ENCODE measurements around the gene TEP1. TPM values are rescaled to one million over a fixed set of nuclear protein-coding genes. Genes with fewer than 3 reads are reported as not detected.

Gene TEP1
- total RNA-seq, 4 donors from 2014 or later = 12.9 to 27.6 (median 20.5) TPM

DNA sequence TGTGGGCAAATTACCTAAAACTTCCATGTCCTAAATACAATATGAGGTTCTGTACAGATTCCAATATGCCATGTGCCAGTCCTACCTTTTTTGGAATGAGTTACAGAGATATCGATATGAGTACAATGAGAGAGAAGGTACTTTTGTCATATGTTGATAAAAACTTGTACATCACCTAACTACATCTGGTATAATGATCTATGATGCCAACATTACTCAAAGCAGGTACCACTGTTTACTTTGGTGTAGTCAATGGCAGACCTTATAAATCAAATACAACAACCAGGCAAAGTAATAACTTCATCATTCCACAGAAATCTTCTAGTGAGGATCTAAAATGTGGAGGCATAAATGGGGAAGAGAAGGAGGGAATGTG, 12.7 kb downstream of the TEP1 start:
- no peaks in the 10 kb centered on the region for H3K4me1 ChIP-seq
- TF ChIP-seq EP300 (IDR thresholded peaks at IDR 0.05) (no peak), POLR2AphosphoS5 (IDR thresholded peaks at IDR 0.05) (no peak), POLR2A (IDR thresholded peaks at IDR 0.05) (no peak)
- TF ChIP-seq, protein P1, sequence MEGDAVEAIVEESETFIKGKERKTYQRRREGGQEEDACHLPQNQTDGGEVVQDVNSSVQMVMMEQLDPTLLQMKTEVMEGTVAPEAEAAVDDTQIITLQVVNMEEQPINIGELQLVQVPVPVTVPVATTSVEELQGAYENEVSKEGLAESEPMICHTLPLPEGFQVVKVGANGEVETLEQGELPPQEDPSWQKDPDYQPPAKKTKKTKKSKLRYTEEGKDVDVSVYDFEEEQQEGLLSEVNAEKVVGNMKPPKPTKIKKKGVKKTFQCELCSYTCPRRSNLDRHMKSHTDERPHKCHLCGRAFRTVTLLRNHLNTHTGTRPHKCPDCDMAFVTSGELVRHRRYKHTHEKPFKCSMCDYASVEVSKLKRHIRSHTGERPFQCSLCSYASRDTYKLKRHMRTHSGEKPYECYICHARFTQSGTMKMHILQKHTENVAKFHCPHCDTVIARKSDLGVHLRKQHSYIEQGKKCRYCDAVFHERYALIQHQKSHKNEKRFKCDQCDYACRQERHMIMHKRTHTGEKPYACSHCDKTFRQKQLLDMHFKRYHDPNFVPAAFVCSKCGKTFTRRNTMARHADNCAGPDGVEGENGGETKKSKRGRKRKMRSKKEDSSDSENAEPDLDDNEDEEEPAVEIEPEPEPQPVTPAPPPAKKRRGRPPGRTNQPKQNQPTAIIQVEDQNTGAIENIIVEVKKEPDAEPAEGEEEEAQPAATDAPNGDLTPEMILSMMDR (IDR thresholded peaks at IDR 0.05) = no peak
- no peak overlapping the region for H3K27ac ChIP-seq
- H3K9me3 ChIP-seq = no peaks in the 10 kb centered on the region
- H3K4me3 ChIP-seq = no peak overlapping the region
- no peak for ATAC-seq
- H3K36me3 ChIP-seq = peaks cover 6 to 98% of the 10 kb centered on the region in 2 donors
- WGBS, 2 donors (ENCODE audit: low coverage in 1 of 2) = 100% methylated on average over 1 of the region's 1 CpG; no CpG with 5 or more reads in 1 of the 2 donors
- no peaks in the 10 kb centered on the region for H3K27me3 ChIP-seq

DNA sequence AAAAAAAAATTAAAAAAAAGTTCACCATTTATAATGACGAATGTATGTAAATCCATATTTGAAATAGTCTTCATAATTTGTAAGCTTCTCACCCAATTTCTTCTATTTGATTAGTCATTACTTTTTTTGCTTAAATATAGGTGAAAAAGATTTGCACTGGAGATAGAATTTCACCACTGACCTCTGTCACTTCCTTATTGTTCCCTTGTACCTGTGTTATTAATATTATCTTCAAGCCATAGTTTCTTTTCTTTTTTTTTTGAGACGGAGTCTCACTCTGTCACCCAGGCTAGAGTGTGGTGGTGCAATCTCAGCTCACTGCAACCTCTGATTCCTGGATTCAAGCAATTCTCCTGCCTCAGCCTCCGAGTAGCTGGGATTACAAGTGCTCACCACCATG, 15.8 kb downstream of the TEP1 start:
- Histone ChIP-seq H3K36me3 (peaks cover 6 to 98% of the 10 kb centered on the region in 2 donors), H3K27me3 (no peaks in the 10 kb centered on the region), H3K27ac (no peak overlapping the region), H3K4me1 (no peaks in the 10 kb centered on the region), H3K9me3 (no peaks in the 10 kb centered on the region), H3K4me3 (no peak overlapping the region)
- ATAC-seq = no peak
- TF ChIP-seq POLR2AphosphoS5 (IDR thresholded peaks at IDR 0.05) (no peak), EP300 (IDR thresholded peaks at IDR 0.05) (no peak), POLR2A (IDR thresholded peaks at IDR 0.05) (no peak)
- TF ChIP-seq, protein P1 (IDR thresholded peaks at IDR 0.05) = no peak
- WGBS, 2 donors (ENCODE audit: low coverage in 1 of 2) = 79 to 90% methylated on average over 1 to 3 of the region's 3 CpGs

DNA sequence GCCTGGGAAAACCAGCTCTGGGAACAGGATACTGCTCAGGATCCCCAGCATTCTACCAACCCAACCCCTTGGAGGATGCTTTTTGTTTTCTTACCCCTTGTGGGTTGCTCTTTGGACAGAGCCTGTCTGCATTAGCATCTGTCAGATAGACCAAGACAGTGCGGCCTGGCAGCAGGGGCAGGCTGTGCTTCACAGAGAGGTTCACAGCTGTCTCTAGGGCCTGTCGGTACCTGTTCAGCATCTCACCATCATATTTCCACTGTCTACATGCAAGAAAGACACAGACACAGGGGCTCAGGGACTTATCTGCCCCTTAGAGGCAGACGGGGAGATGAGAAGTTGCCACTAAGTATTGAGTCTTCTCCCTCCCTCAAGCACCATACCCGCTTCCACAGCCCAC, 21.8 kb downstream of the TEP1 start:
- no peak for ATAC-seq
- Histone ChIP-seq H3K9me3 (no peaks in the 10 kb centered on the region), H3K27ac (no peak overlapping the region), H3K27me3 (no peaks in the 10 kb centered on the region), H3K4me3 (no peak overlapping the region), H3K36me3 (peaks cover 0 to 100% of the 10 kb centered on the region in 2 donors), H3K4me1 (no peaks in the 10 kb centered on the region)
- TF ChIP-seq POLR2A (IDR thresholded peaks at IDR 0.05) = no peak
- TF ChIP-seq EP300 (IDR thresholded peaks at IDR 0.05) = no peak
- TF ChIP-seq, protein P1 (IDR thresholded peaks at IDR 0.05) = no peak
- no peak for TF ChIP-seq POLR2AphosphoS5 (IDR thresholded peaks at IDR 0.05)
- WGBS, 2 donors (ENCODE audit: low coverage in 1 of 2) = 90 to 93% methylated on average over 2 of the region's 4 CpGs

DNA sequence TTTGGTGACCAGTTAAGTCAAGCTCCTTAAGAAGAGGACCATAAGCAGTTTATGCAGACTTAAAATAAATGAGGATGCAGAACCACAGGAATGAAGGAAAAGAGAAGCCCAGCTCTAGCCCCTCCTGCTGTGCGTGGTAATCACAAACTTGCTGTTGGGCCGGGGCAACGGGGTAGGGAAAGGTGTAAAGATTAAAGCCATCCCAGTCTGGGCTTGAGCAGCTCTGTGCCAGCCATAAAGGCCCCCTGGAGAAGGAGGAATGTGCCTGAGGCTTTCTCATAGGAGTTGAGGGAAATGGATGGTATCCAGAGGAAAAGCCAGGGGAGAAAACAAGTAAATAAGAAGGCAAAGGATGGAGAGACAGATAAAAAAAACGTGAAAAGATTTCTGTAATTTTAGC, 25.1 kb downstream of the TEP1 start:
- Histone ChIP-seq H3K27ac (no peak overlapping the region), H3K9me3 (no peaks in the 10 kb centered on the region), H3K4me1 (no peaks in the 10 kb centered on the region), H3K4me3 (no peak overlapping the region), H3K27me3 (no peaks in the 10 kb centered on the region), H3K36me3 (peaks cover 0 to 100% of the 10 kb centered on the region in 2 donors)
- no peak for ATAC-seq
- TF ChIP-seq EP300 (IDR thresholded peaks at IDR 0.05) = no peak
- TF ChIP-seq, protein P1 (IDR thresholded peaks at IDR 0.05) = no peak
- TF ChIP-seq POLR2AphosphoS5 (IDR thresholded peaks at IDR 0.05) = no peak
- no peak for TF ChIP-seq POLR2A (IDR thresholded peaks at IDR 0.05)
- 57 to 59% methylated on average over 1 to 3 of the region's 4 CpGs for WGBS, 2 donors (ENCODE audit: low coverage in 1 of 2)

DNA sequence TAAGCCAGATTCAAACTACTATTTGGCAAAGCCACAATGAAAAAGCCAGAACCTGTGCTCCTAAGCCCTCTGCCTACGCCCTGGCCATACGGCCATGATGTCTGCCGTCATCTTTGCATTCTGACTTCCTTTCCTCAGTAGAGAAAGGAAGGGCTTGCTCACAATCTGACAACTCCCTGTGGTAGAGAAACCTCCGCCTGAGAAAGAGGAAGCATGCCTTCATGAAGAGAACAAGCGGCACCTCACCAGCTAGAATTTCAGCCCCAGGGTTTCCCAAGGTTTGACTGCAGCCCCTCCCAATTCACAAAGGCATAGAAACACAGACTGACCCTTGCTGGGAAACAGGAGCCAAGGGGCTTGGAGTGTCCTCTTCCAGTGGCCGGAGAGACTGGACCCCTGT, 25.7 kb downstream of the TEP1 start:
- no peaks in the 10 kb centered on the region for H3K27me3 ChIP-seq
- no peak for ATAC-seq
- 87 to 90% methylated on average over 5 to 6 of the region's 6 CpGs for WGBS, 2 donors (ENCODE audit: low coverage in 1 of 2)
- TF ChIP-seq, protein P1 (IDR thresholded peaks at IDR 0.05) = no peak
- no peak for TF ChIP-seq EP300 (IDR thresholded peaks at IDR 0.05)
- TF ChIP-seq POLR2AphosphoS5 (IDR thresholded peaks at IDR 0.05) = no peak
- TF ChIP-seq POLR2A (IDR thresholded peaks at IDR 0.05) = no peak
- no peaks in the 10 kb centered on the region for H3K9me3 ChIP-seq
- no peak overlapping the region for H3K27ac ChIP-seq
- no peaks in the 10 kb centered on the region for H3K4me1 ChIP-seq
- H3K4me3 ChIP-seq = no peak overlapping the region
- peaks cover 0 to 100% of the 10 kb centered on the region in 2 donors for H3K36me3 ChIP-seq

All from gastroesophageal sphincter (tissue), 4 donors.